SK-N-MC (cell line): ENCODE measurements around the gene ABCF2.

Source experiments
- EZH2 ChIP-seq: fragments of 200-600 bp; sonication (generic); IDR thresholded peaks from one replicate; pipeline ENCODE4 v1.6.1; 2017; ENCODE audit warnings: antibody characterized with exemption
- POLR2AphosphoS5 ChIP-seq: IDR thresholded peaks from 2 replicates; pipeline ENCODE4 v1.6.1; 2012; ENCODE audit warnings: mild to moderate bottlenecking, low read depth, low read length, borderline replicate concordance

DNA sequence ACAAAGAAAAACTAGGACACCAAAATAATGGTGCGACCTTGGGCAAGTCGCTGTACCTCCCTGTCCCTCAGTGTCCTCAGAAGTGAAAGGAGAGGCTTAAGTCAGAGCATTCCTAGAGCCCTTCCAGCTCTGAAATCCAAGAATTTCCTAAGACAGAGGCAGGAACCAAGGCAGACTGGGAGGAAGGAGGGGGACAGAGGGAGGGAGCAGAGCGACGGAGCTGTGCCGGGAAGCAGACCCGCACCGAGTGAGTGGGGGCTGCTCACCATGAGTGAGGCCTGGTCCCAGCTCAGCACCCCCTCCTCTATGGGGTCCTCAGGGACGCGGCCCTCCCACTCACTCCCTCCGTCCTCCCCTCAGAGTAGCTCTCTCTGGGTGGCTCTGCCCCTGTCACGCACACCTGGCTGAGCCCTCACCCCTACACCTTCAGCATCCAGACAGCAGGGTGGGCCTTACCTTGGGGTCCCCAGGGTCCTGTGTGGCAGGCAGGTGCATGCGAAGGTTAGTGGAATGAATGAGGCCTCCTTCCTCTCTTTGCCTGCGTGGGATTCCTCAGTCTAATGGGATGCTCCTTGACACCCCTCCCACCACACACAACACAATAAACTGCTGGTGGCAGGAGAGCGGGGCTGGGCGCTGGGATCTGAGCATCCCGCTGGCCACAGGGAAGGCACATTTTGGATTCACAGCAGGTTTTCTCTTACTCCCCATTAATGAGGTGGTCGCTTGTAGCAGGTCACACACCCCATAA lies 26.1 kb upstream of the ABCF2 start:
- TF ChIP-seq EZH2, result no peak
- no peak for TF ChIP-seq POLR2AphosphoS5
